MM.1S (cell line): Measurements from ENCODE around the gene AMPD2.

ENCODE experiments used
- CTCF ChIP-seq: fragments of 300-600 bp; sonication (generic); IDR thresholded peaks from 2 replicates; pipeline ENCODE4 v1.5.1; 2016; ENCODE audit warnings: antibody characterized with exemption, low read length, mixed read lengths
- EZH2 ChIP-seq: fragments of 300-600 bp; sonication (generic); optimal IDR thresholded peaks from 2 replicates; pipeline ENCODE3; 2017; ENCODE audit warnings: low read depth, mild to moderate bottlenecking, antibody characterized with exemption, low read length, mixed read lengths
- EZH2phosphoT487 ChIP-seq: fragments of 300-600 bp; sonication (generic); IDR thresholded peaks from 2 replicates; pipeline ENCODE4 v1.6.1; 2018; ENCODE audit warnings: antibody characterized with exemption, low read length

DNA sequence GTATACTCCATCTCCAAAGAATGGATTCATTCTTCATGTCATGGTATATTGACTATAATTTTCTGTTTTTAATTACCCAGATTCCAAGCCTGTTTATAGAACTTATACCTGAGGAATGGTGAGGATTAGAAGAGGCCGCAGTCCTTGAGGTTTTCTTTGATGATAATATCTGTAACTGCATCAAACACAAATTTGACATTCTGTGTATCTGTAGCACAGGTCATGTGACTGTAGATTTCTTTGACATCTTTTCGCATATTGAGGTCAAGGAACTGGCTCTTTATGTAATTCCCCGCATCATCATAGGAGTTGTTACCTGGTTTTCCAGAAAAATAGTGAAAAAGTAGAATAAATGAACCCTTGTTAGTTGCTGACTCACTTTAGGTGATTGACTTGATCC lies 16.4 kb upstream of the AMPD2 start:
- no peak for TF ChIP-seq CTCF
- no peak for TF ChIP-seq EZH2phosphoT487
- TF ChIP-seq EZH2 = no peak
